Measurements from ENCODE around the gene CHRNG.

GRCh38 chr2:232492236-232492848, 47.1 kb upstream of the CHRNG start:
- TF ChIP-seq CTCF (IDR thresholded peaks at IDR 0.05 in 4 of 5, conservative IDR thresholded peaks at IDR 0.05 in 1 of 5) = no peak
- TF ChIP-seq POLR2A (IDR thresholded peaks at IDR 0.05) = no peak

All from gastrocnemius medialis (tissue), 4 donors.